ENCODE results near the gene RPTOR. TPM values are rescaled to one million over a fixed set of nuclear protein-coding genes. Genes with fewer than 3 reads are reported as not detected.

The RPTOR gene
- total and polyA plus RNA-seq, 12 donors, result 7.9 to 30.3 (median 25.6) TPM

GRCh38 chr17:80805032-80805751, 260.6 kb downstream of the RPTOR start:
- ATAC-seq (no peak), DNase-seq (no peak)
- Histone ChIP-seq H3K9me3 (peaks cover 0 to 22% (median 14%) of the 10 kb centered on the region in 11 donors), H3K36me3 (peaks cover 0 to 14% (median 0%) of the 10 kb centered on the region in 9 donors), H3K27ac (no peak overlapping the region), H3K4me3 (no peak overlapping the region), H3K27me3 (no peaks in the 10 kb centered on the region), H3K4me1 (no peaks in the 10 kb centered on the region)
- intact Hi-C loops (cut with DNase I), result no loop called here
- WGBS, 2 donors, result 62 to 75% methylated on average over 15 of the region's 15 CpGs
- TF ChIP-seq CTCF (IDR thresholded peaks at IDR 0.05), result no peak

- WGBS, 2 donors, result 96 to 99% methylated on average over 4 of the region's 4 CpGs
- peaks cover 0 to 14% (median 0%) of the 10 kb centered on the region in 9 donors for H3K36me3 ChIP-seq
Measured at GRCh38 chr17:80807014-80807413, 262.4 kb downstream of the RPTOR start.

GRCh38 chr17:80807882-80808281, 263.2 kb downstream of the RPTOR start:
- H3K27ac ChIP-seq, result no peak overlapping the region
- WGBS, 2 donors, result 53 to 83% methylated on average over 1 of the region's 1 CpG
- H3K36me3 ChIP-seq, result peaks cover 0 to 14% (median 0%) of the 10 kb centered on the region in 9 donors
- no peak overlapping the region for H3K4me3 ChIP-seq
- H3K4me1 ChIP-seq, result no peaks in the 10 kb centered on the region
- no peak for DNase-seq
- intact Hi-C loops (cut with DNase I), result no loop called here
- no peak for TF ChIP-seq CTCF (IDR thresholded peaks at IDR 0.05)
- H3K9me3 ChIP-seq, result peaks cover 0 to 22% (median 14%) of the 10 kb centered on the region in 11 donors
- no peak for ATAC-seq
- no peaks in the 10 kb centered on the region for H3K27me3 ChIP-seq

More at GRCh38 chr17:80807014-80807413, 262.4 kb downstream of the RPTOR start:
- no peak for TF ChIP-seq CTCF (IDR thresholded peaks at IDR 0.05)
- peaks cover 0 to 22% (median 14%) of the 10 kb centered on the region in 11 donors for H3K9me3 ChIP-seq
- H3K4me3 ChIP-seq, result no peak overlapping the region
- no peak overlapping the region for H3K27ac ChIP-seq
- DNase-seq (no peak), ATAC-seq (no peak)
- intact Hi-C loops (cut with DNase I), result no loop called here
- H3K4me1 ChIP-seq, result no peaks in the 10 kb centered on the region
- H3K27me3 ChIP-seq, result no peaks in the 10 kb centered on the region

GRCh38 chr17:80811181-80812105, 266.8 kb downstream of the RPTOR start:
- no peak for TF ChIP-seq CTCF (IDR thresholded peaks at IDR 0.05)
- Histone ChIP-seq H3K27ac (no peak overlapping the region), H3K4me1 (no peaks in the 10 kb centered on the region), H3K27me3 (no peaks in the 10 kb centered on the region), H3K9me3 (peaks cover 0 to 15% (median 10%) of the 10 kb centered on the region in 11 donors), H3K36me3 (peaks cover 0 to 11% (median 0%) of the 10 kb centered on the region in 9 donors), H3K4me3 (no peak overlapping the region)
- WGBS, 2 donors, result 89 to 91% methylated on average over 21 of the region's 21 CpGs
- intact Hi-C loops (cut with DNase I), result no loop called here
- ATAC-seq (no peak), DNase-seq (no peak)
